ENCODE results near the gene CEP112. TPM values are rescaled to one million over a fixed set of nuclear protein-coding genes. Genes with fewer than 3 reads are reported as not detected.

Gene CEP112
- total and polyA plus RNA-seq, 9 of the 15 experiments (the other 6 are each of a cell fraction or from before 2014, with no cell fraction given): 0.84 TPM; not detected in 8

DNA sequence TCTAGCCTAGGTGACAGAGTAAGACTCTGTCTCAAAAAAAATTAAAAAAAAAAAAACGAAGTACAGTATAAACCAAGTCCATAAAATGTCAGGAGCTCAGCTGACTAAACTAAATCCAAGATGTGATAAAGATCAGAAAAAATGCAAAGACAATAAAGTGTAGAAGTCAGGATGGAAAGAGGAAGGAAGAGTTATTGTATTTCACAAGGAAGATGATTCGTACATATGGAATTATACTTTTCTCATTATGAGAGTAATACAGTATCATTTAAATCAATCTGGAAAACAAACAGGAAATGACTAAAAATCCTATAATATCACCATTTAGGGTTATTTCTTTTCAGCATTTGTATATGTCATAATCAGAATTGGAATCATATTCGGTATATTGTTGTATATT, 48.7 kb upstream of the CEP112 start:
- ATAC-seq: no peak
- H2AFZ ChIP-seq (ENCODE audit: low read depth, low read length): no peak overlapping the region
- DNase-seq (ENCODE audit: extremely low read depth in 1 of 4, low spot score in 3 of 4): no peak
- ChIA-PET POLR2A (no interaction called here), CTCF (ENCODE audit: low intra/inter-chr PET ratio) (interaction anchor here (0.7 kb wide), 1 partner anchor 384 kb away, joined by 4 read pairs; no protein-coding TSS in a partner anchor)
- intact Hi-C loops (cut with micrococcal nuclease): no loop called here
- no peak overlapping the region for H3K4me3 ChIP-seq
- H4K20me1 ChIP-seq (replicated peaks; ENCODE audit: control insufficient read depth, insufficient read depth, low read length): no peaks in the 10 kb centered on the region
- WGBS (ENCODE audit: insufficient coverage, low coverage, missing lambda C conversion rate): 0% methylated on average over 3 of the region's 3 CpGs
- no peaks in the 10 kb centered on the region for H3K79me2 ChIP-seq (ENCODE audit: control insufficient read depth, insufficient read depth, low read length)
- H3K9ac ChIP-seq (ENCODE audit: insufficient read depth in 1 of 2, low read depth in 2 of 2, low read length in 2 of 2): no peak overlapping the region
- no peak for FAIRE-seq
- H3K4me1 ChIP-seq (replicated peaks in 1 of 2; ENCODE audit: control insufficient read depth in 2 of 2, insufficient read depth in 2 of 2, low read length in 2 of 2): no peaks in the 10 kb centered on the region
- no TSS peak for BruUV-seq (replicated peaks)
- no peak overlapping the region for H3K4me2 ChIP-seq (ENCODE audit: insufficient read depth, low read length)
- in situ Hi-C loops (cut with MboI): no loop called here
- no peaks in the 10 kb centered on the region for H3K36me3 ChIP-seq (ENCODE audit: control insufficient read depth, insufficient read depth, low read length)
- no peaks in the 10 kb centered on the region for H3K9me1 ChIP-seq (ENCODE audit: control insufficient read depth, insufficient read depth, low read length)
- H3K9me3 ChIP-seq (replicated peaks; ENCODE audit: control insufficient read depth, insufficient read depth, low read depth, low read length): no peaks in the 10 kb centered on the region
- H3K27me3 ChIP-seq (ENCODE audit: control insufficient read depth in 2 of 2, insufficient read depth in 2 of 2, low read length in 2 of 2): peaks cover 12 to 13% of the 10 kb centered on the region in 2 experiments; a peak in 3 of 5 replicates
- no peak overlapping the region for H3K27ac ChIP-seq (ENCODE audit: extremely low read depth, low read depth, low read length)
- TF ChIP-seq ZNF75A (CRISPR knock-in tag; IDR thresholded peaks at IDR 0.05) (no peak), SPI1 (IDR thresholded peaks at IDR 0.05; ENCODE audit: borderline replicate concordance, low read depth, low read length) (no peak), TFAM (CRISPR knock-in tag; conservative IDR thresholded peaks at IDR 0.05) (no peak), ELF2 (CRISPR knock-in tag; IDR thresholded peaks at IDR 0.05) (no peak), ZNF224 (CRISPR knock-in tag; IDR thresholded peaks at IDR 0.05) (no peak), RB1 (IDR thresholded peaks at IDR 0.05; ENCODE audit: low read depth) (no peak), PTRF (tag; IDR thresholded peaks at IDR 0.05) (no peak), ZNF282 (CRISPR knock-in tag; IDR thresholded peaks at IDR 0.05) (no peak), POLR2A (conservative IDR thresholded peaks at IDR 0.05) (no peak), DMBX1 (CRISPR knock-in tag; IDR thresholded peaks at IDR 0.05; ENCODE audit: borderline replicate concordance) (no peak)
- TF ChIP-seq, protein P1, sequence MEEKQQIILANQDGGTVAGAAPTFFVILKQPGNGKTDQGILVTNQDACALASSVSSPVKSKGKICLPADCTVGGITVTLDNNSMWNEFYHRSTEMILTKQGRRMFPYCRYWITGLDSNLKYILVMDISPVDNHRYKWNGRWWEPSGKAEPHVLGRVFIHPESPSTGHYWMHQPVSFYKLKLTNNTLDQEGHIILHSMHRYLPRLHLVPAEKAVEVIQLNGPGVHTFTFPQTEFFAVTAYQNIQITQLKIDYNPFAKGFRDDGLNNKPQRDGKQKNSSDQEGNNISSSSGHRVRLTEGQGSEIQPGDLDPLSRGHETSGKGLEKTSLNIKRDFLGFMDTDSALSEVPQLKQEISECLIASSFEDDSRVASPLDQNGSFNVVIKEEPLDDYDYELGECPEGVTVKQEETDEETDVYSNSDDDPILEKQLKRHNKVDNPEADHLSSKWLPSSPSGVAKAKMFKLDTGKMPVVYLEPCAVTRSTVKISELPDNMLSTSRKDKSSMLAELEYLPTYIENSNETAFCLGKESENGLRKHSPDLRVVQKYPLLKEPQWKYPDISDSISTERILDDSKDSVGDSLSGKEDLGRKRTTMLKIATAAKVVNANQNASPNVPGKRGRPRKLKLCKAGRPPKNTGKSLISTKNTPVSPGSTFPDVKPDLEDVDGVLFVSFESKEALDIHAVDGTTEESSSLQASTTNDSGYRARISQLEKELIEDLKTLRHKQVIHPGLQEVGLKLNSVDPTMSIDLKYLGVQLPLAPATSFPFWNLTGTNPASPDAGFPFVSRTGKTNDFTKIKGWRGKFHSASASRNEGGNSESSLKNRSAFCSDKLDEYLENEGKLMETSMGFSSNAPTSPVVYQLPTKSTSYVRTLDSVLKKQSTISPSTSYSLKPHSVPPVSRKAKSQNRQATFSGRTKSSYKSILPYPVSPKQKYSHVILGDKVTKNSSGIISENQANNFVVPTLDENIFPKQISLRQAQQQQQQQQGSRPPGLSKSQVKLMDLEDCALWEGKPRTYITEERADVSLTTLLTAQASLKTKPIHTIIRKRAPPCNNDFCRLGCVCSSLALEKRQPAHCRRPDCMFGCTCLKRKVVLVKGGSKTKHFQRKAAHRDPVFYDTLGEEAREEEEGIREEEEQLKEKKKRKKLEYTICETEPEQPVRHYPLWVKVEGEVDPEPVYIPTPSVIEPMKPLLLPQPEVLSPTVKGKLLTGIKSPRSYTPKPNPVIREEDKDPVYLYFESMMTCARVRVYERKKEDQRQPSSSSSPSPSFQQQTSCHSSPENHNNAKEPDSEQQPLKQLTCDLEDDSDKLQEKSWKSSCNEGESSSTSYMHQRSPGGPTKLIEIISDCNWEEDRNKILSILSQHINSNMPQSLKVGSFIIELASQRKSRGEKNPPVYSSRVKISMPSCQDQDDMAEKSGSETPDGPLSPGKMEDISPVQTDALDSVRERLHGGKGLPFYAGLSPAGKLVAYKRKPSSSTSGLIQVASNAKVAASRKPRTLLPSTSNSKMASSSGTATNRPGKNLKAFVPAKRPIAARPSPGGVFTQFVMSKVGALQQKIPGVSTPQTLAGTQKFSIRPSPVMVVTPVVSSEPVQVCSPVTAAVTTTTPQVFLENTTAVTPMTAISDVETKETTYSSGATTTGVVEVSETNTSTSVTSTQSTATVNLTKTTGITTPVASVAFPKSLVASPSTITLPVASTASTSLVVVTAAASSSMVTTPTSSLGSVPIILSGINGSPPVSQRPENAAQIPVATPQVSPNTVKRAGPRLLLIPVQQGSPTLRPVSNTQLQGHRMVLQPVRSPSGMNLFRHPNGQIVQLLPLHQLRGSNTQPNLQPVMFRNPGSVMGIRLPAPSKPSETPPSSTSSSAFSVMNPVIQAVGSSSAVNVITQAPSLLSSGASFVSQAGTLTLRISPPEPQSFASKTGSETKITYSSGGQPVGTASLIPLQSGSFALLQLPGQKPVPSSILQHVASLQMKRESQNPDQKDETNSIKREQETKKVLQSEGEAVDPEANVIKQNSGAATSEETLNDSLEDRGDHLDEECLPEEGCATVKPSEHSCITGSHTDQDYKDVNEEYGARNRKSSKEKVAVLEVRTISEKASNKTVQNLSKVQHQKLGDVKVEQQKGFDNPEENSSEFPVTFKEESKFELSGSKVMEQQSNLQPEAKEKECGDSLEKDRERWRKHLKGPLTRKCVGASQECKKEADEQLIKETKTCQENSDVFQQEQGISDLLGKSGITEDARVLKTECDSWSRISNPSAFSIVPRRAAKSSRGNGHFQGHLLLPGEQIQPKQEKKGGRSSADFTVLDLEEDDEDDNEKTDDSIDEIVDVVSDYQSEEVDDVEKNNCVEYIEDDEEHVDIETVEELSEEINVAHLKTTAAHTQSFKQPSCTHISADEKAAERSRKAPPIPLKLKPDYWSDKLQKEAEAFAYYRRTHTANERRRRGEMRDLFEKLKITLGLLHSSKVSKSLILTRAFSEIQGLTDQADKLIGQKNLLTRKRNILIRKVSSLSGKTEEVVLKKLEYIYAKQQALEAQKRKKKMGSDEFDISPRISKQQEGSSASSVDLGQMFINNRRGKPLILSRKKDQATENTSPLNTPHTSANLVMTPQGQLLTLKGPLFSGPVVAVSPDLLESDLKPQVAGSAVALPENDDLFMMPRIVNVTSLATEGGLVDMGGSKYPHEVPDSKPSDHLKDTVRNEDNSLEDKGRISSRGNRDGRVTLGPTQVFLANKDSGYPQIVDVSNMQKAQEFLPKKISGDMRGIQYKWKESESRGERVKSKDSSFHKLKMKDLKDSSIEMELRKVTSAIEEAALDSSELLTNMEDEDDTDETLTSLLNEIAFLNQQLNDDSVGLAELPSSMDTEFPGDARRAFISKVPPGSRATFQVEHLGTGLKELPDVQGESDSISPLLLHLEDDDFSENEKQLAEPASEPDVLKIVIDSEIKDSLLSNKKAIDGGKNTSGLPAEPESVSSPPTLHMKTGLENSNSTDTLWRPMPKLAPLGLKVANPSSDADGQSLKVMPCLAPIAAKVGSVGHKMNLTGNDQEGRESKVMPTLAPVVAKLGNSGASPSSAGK (IDR thresholded peaks at IDR 0.05): no peak
